Measurements from ENCODE around the gene SIRT7.

GRCh38 chr17:81918832-81919545 is 1.0 kb upstream of the SIRT7 start:
- TF ChIP-seq CTCF (IDR thresholded peaks at IDR 0.05) (no peak), POLR2A (IDR thresholded peaks at IDR 0.05) (no peak), EP300 (IDR thresholded peaks at IDR 0.05) (no peak), POLR2AphosphoS5 (IDR thresholded peaks at IDR 0.05) (no peak)

Data from gastroesophageal sphincter (tissue), 3 donors.